A549 (cell line): Measurements from ENCODE around the gene ZXDC. TPM values are rescaled to one million over a fixed set of nuclear protein-coding genes. Genes with fewer than 3 reads are reported as not detected.

Experiments
- ATAC-seq, 2 experiments: fragments of 200-7000 bp in 1 of 2; fragments of >200 bp in 1 of 2; cut with Nextera tagmentation in 1 of 2; cut with Tn5 transposase in 1 of 2; 3 replicates each; pipeline versions ENCODE4 v1.8.0 to v1.9.1; 2018 to 2020; ENCODE audit warnings: mild to moderate bottlenecking in 1 of 2, moderate library complexity in 1 of 2
- CTCF ChIA-PET: fragments of 300-600 bp; sonication (Branson Sonifier 250); formaldehyde crosslinking; extraction: SDS; loops from one replicate; lab custom pipeline; 2021; ENCODE audit warnings: antibody characterized with exemption, inconsistent platforms; lab: Yijun Ruan, JAX
- POLR2A ChIA-PET: fragments of 350-600 bp; formaldehyde crosslinking; extraction: SDS; loops from one replicate; lab custom pipeline; 2021; ENCODE audit warnings: antibody characterized with exemption, inconsistent platforms; lab: Yijun Ruan, JAX
- DNase-seq, 2 experiments: peaks; one replicate each; pipeline versions ENCODE4 v3.0.0 to v3.0.0-alpha.2; 2011 to 2016; ENCODE audit warnings: low read depth in 1 of 2, low spot score in 1 of 2
- FAIRE-seq: peaks from 2 replicates; lab custom pipeline; 2011; peaks lifted over from hg19 to GRCh38; lab: Jason Lieb, UNC
- H3K27ac ChIP-seq, 2 experiments: fragments of >200 bp; sonication (Bioruptor Twin); formaldehyde crosslinking; 3 replicates each; pipeline ENCODE4 v1.5.1; 2016 to 2017
- H3K4me1 ChIP-seq: fragments of >200 bp; sonication (Bioruptor Twin); formaldehyde crosslinking; 3 replicates; pipeline ENCODE4 v1.6.1; 2016
- H3K4me2 ChIP-seq: fragments of >200 bp; sonication (Bioruptor Twin); formaldehyde crosslinking; 3 replicates; pipeline ENCODE4 v1.6.1; 2016
- H3K4me3 ChIP-seq: fragments of >200 bp; sonication (Bioruptor Twin); formaldehyde crosslinking; 3 replicates; pipeline ENCODE4 v1.5.1; 2016
- H3K9me3 ChIP-seq: fragments of >200 bp; sonication (Bioruptor Twin); formaldehyde crosslinking; 3 replicates; pipeline ENCODE4 v1.6.1; 2016
- CBX2 ChIP-seq: fragments of 200-600 bp; sonication (generic); IDR thresholded peaks from 2 replicates; pipeline ENCODE4 v1.6.1; 2016; ENCODE audit warnings: low read depth, mild to moderate bottlenecking, borderline replicate concordance
- CBX8 ChIP-seq: fragments of 200-600 bp; sonication (generic); IDR thresholded peaks from 2 replicates; pipeline ENCODE4 v1.6.1; 2016
- CHD4 ChIP-seq: fragments of 200-600 bp; sonication (generic); IDR thresholded peaks from 2 replicates; pipeline ENCODE4 v1.6.1; 2016; ENCODE audit warnings: antibody characterized with exemption, mild to moderate bottlenecking, borderline replicate concordance
- E2F6 ChIP-seq: IDR thresholded peaks from 2 replicates; pipeline ENCODE4 v1.6.1; 2012; ENCODE audit warnings: low read depth, borderline replicate concordance
- EHMT2 ChIP-seq: fragments of 200-600 bp; sonication (generic); IDR thresholded peaks from 2 replicates; pipeline ENCODE4 v1.6.1; 2016; ENCODE audit warnings: antibody characterized with exemption, low read depth, mild to moderate bottlenecking, moderate library complexity
- ESRRA ChIP-seq: fragments of 150-350 bp; IDR thresholded peaks from 2 replicates; pipeline ENCODE4 v1.6.1; 2014; ENCODE audit warnings: mild to moderate bottlenecking, low read length, borderline replicate concordance
- HDAC2 ChIP-seq: fragments of 200-600 bp; sonication (generic); IDR thresholded peaks from 2 replicates; pipeline ENCODE4 v1.6.1; 2016
- HEYL ChIP-seq: fragments of 250-450 bp; sonication (Bioruptor Pico); IDR thresholded peaks from 2 replicates; pipeline ENCODE4 v1.8.0; 2021; ENCODE audit warnings: mild to moderate bottlenecking, moderate library complexity
- HMGXB4 ChIP-seq: fragments of 250-450 bp; sonication (Bioruptor Pico); IDR thresholded peaks from 2 replicates; pipeline ENCODE4 v1.5.0; 2021; ENCODE audit warnings: mild to moderate bottlenecking, moderate library complexity, borderline replicate concordance
- HOXB13 ChIP-seq: fragments of 250-450 bp; sonication (Bioruptor Pico); IDR thresholded peaks from 2 replicates; pipeline ENCODE4 v1.5.0; 2020; ENCODE audit warnings: low read depth, mild to moderate bottlenecking, moderate library complexity
- MAX ChIP-seq: IDR thresholded peaks from 2 replicates; pipeline ENCODE4 v1.6.1; 2012
- MYC ChIP-seq: IDR thresholded peaks from 2 replicates; pipeline ENCODE4 v1.6.1; 2012; ENCODE audit warnings: mild to moderate bottlenecking, inconsistent platforms, low read length, improper control_type of control experiment, borderline replicate concordance
- NFE2L2 ChIP-seq: fragments of 150-350 bp; conservative IDR thresholded peaks from 2 replicates; pipeline ENCODE4 v1.6.1; 2014; ENCODE audit warnings: low read length
- POLR2AphosphoS2 ChIP-seq: conservative IDR thresholded peaks from 2 replicates; pipeline ENCODE4 v1.6.1; 2012; ENCODE audit warnings: low read length, improper control_type of control experiment, inconsistent platforms
- RAD21 ChIP-seq, 2 experiments: fragments of >200 bp in 1 of 2; sonication (Bioruptor Twin) in 1 of 2; formaldehyde crosslinking in 1 of 2; IDR thresholded peaks in 1 of 2; conservative IDR thresholded peaks in 1 of 2; 2 replicates in 1 of 2; 3 replicates in 1 of 2; pipeline ENCODE4 v1.6.1; 2012 to 2018; ENCODE audit warnings: inconsistent platforms in 1 of 2
- RARB ChIP-seq: fragments of 250-450 bp; sonication (Bioruptor Pico); IDR thresholded peaks from 2 replicates; pipeline ENCODE4 v1.8.0; 2021; ENCODE audit warnings: mild to moderate bottlenecking, moderate library complexity
- REST ChIP-seq: fragments of 200-600 bp; sonication (generic); IDR thresholded peaks from 2 replicates; pipeline ENCODE4 v1.6.1; 2016; ENCODE audit warnings: antibody characterized with exemption, mild to moderate bottlenecking, moderate library complexity
- RNF2 ChIP-seq: fragments of 200-600 bp; sonication (generic); IDR thresholded peaks from 2 replicates; pipeline ENCODE4 v1.6.1; 2016; ENCODE audit warnings: low read depth, mild to moderate bottlenecking, antibody characterized with exemption, moderate library complexity, borderline replicate concordance
- SMC3 ChIP-seq: fragments of >200 bp; sonication (Bioruptor Twin); formaldehyde crosslinking; IDR thresholded peaks from 3 replicates; pipeline ENCODE4 v1.6.1; 2018; ENCODE audit warnings: inconsistent platforms
- TFCP2L1 ChIP-seq: fragments of 250-450 bp; sonication (Bioruptor Pico); IDR thresholded peaks from 2 replicates; pipeline ENCODE4 v1.5.0; 2021; ENCODE audit warnings: mild to moderate bottlenecking
- TP53 ChIP-seq: fragments of 250-450 bp; sonication (Bioruptor Pico); IDR thresholded peaks from 2 replicates; pipeline ENCODE4 v1.5.0; 2021; ENCODE audit warnings: mild to moderate bottlenecking, moderate library complexity
- USF2 ChIP-seq: fragments of 450-650 bp; IDR thresholded peaks from 2 replicates; pipeline ENCODE4 v1.6.1; 2014; ENCODE audit warnings: antibody characterized with exemption
- ZC3H11A ChIP-seq: fragments of 450-650 bp; IDR thresholded peaks from 2 replicates; pipeline ENCODE4 v1.6.1; 2014; ENCODE audit warnings: antibody characterized with exemption, mild to moderate bottlenecking
- ZFP36 ChIP-seq: fragments of 450-650 bp; IDR thresholded peaks from 2 replicates; pipeline ENCODE4 v1.6.1; 2014; ENCODE audit warnings: borderline replicate concordance; ENCODE audit not compliant: partially characterized antibody
- ZNF302 ChIP-seq: fragments of 250-450 bp; sonication (Bioruptor Pico); IDR thresholded peaks from 2 replicates; pipeline ENCODE4 v1.9.0; 2021; ENCODE audit warnings: inconsistent platforms, mild to moderate bottlenecking, moderate library complexity
- WGBS: methylation state at CpG from one replicate; pipeline ENCODE4 v1.1.6; 2017; ENCODE audit errors: missing lambda C conversion rate; 5-methylcytosine and 5-hydroxymethylcytosine counted together
- polyA plus RNA-seq, 4 experiments: library from polyadenylated mRNA; depleted of rRNA in 3 of 4; stranded (reverse); fragments of >200 nt; fragmentation: RNase III in 1 of 4; extraction: RNeasy Plus Mini Kit Qiagen cat#74134 plus additional on column Dnase treatment in 1 of 4; gene quantifications; 2 replicates in 3 of 4; 3 replicates in 1 of 4; pipeline ENCODE4 v1.2.3, GENCODE V29; 2011 to 2017
- TF ChIP-seq, protein P1 (sequence below): fragments of >200 bp; sonication (Bioruptor Twin); formaldehyde crosslinking; IDR thresholded peaks from 3 replicates; pipeline ENCODE4 v1.6.1; 2016

ZXDC gene
- polyA plus RNA-seq, 2 of the 4 experiments (the other 2 are of a cell fraction) = 6.0 to 8.5 TPM

DNA sequence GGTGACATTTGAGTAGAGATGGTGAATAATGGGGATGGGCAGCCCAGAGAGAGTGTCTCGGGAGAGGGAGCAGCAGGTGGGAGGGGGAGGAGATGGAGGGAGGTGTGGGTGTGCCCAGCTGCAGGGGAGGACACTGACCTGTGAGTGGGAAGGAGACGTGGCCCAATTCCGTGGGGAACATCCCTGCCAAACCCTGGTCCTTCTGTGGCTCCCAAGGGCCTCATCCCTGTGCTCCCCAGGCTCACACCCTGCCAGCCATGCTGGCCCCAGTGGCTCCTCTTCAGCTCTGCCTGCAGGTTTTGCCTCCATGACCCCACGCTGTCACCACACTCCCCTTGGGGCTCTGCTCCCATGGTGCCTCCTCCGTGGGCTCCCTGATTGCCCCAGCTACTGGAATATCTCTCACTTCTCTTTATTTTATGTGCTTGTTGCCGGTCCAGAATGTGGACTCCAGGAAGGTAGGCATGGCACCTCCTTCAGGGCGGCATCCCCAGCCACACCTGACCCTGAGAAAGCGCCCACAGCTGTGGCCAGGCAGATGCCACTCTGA, 74.0 kb downstream of the ZXDC start:
- ATAC-seq (no peak), FAIRE-seq (no peak), DNase-seq (no peak)
- no peak for TF ChIP-seq RARB (CRISPR knock-in tag)
- no peak for TF ChIP-seq HOXB13 (CRISPR knock-in tag)
- no peak for TF ChIP-seq ZNF302 (CRISPR knock-in tag)
- TF ChIP-seq CBX2 = no peak
- TF ChIP-seq MYC = no peak
- no peak for TF ChIP-seq USF2
- no peak for TF ChIP-seq E2F6
- TF ChIP-seq SMC3 = no peak
- TF ChIP-seq HDAC2 = no peak
- no peak for TF ChIP-seq RAD21 (conservative IDR thresholded peaks at IDR 0.05 in 1 of 2, IDR thresholded peaks at IDR 0.05 in 1 of 2)
- no peak for TF ChIP-seq RNF2
- TF ChIP-seq TP53 = no peak
- TF ChIP-seq MAX = no peak
- TF ChIP-seq CBX8 = no peak
- Histone ChIP-seq H3K9me3 (no peaks in the 10 kb centered on the region), H3K4me2 (no peak overlapping the region), H3K27ac (no peak overlapping the region), H3K4me1 (no peaks in the 10 kb centered on the region), H3K4me3 (no peak overlapping the region)
- ChIA-PET CTCF (no interaction called here), POLR2A (no interaction called here)
- 42% methylated on average over 7 of the region's 8 CpGs for WGBS

DNA sequence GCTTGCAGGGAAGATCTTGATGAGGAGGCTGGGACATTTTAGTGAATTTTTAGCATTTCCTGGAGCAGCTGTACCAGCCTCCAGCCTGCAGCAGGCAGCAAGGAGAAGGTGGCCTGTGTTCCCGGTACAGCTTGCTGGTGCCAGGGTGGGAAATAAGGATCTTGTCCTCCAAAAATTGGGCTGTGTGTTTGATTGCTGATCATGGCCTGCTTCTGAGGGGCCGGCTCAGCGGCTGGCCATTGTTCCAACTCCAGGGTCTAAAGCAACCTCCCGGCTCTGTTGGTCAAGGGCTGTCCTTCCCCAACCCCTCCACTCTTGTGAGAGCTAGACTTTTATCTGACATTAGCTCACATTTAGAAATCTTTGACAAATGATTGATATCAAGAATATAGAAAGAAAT, 75.9 kb downstream of the ZXDC start:
- ChIA-PET POLR2A (no interaction called here), CTCF (interaction anchor here (1.8 to 3.6 kb wide), 2 partner anchors 10 to 266 kb away, joined by 5 to 16 read pairs; no protein-coding TSS in a partner anchor)
- TF ChIP-seq, protein P1, sequence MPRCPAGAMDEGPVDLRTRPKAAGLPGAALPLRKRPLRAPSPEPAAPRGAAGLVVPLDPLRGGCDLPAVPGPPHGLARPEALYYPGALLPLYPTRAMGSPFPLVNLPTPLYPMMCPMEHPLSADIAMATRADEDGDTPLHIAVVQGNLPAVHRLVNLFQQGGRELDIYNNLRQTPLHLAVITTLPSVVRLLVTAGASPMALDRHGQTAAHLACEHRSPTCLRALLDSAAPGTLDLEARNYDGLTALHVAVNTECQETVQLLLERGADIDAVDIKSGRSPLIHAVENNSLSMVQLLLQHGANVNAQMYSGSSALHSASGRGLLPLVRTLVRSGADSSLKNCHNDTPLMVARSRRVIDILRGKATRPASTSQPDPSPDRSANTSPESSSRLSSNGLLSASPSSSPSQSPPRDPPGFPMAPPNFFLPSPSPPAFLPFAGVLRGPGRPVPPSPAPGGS = no peak
- TF ChIP-seq ZC3H11A = no peak
- no peak for TF ChIP-seq EHMT2
- no peak for TF ChIP-seq RNF2
- H3K4me1 ChIP-seq = no peaks in the 10 kb centered on the region
- no peak overlapping the region for H3K27ac ChIP-seq
- H3K9me3 ChIP-seq = no peaks in the 10 kb centered on the region
- no peak for DNase-seq
- FAIRE-seq = no peak
- no peak for ATAC-seq
- H3K4me2 ChIP-seq = no peak overlapping the region
- 69% methylated on average over 4 of the region's 4 CpGs for whole genome bisulfite sequencing
- no peak overlapping the region for H3K4me3 ChIP-seq

- POLR2A ChIA-PET = no interaction called here
- no peak for ATAC-seq
- FAIRE-seq = no peak
- Histone ChIP-seq H3K9me3 (no peaks in the 10 kb centered on the region), H3K4me1 (no peaks in the 10 kb centered on the region), H3K4me3 (no peak overlapping the region), H3K4me2 (no peak overlapping the region), H3K27ac (no peak overlapping the region)
- WGBS = 100% methylated on average over 1 of the region's 1 CpG
- DNase-seq = no peak
- CTCF ChIA-PET = interaction anchor here (1.8 to 3.6 kb wide), 2 partner anchors 10 to 265 kb away, joined by 5 to 16 read pairs; no protein-coding TSS in a partner anchor
- TF ChIP-seq CHD4 = no peak
- no peak for TF ChIP-seq CBX8
- TF ChIP-seq REST = no peak
- TF ChIP-seq HMGXB4 (CRISPR knock-in tag) = no peak
- no peak for TF ChIP-seq NFE2L2
- no peak for TF ChIP-seq TFCP2L1 (CRISPR knock-in tag)
- TF ChIP-seq HEYL = no peak
- TF ChIP-seq MAX = no peak
- TF ChIP-seq POLR2AphosphoS2 = no peak
- no peak for TF ChIP-seq ESRRA
- no peak for TF ChIP-seq ZFP36
Observed at GRCh38 chr3:126399351-126399735, 76.3 kb downstream of the ZXDC start.
